NCI-H146 treated with DMSO at 0.1 percent for 48 hours (cell line): ENCODE data around the gene PCCA.
"Not testable (repeated sequence)": the region's sequence is repeated elsewhere in the genome, so short reads cannot be mapped to it uniquely, and the experiment has no call there.

ENCODE experiments used
- DNase-seq: peaks from one replicate; lab custom pipeline; 2025; ENCODE audit not compliant: unreplicated experiment; lab: John Stamatoyannopoulos, UW

The PCCA gene

DNA sequence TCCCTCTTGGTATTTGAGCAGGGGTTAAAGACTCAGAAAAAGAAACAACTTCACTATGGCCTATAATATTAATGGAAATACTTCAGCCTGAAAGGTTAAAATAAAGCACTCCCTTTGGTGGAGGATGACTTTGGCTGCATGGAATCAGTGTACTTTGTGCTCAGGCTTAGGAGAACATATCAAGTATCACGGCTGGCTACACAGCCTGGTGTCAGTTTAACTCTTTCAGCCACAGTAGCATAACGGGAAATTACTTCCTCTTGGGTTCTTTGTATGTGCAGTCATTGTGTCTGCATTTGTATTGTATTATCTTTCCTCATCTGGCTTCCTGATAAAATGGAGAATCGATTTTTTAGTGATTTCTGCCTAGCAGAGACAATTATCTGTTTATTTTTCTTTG, 260.7 kb downstream of the PCCA start:
- peak; percentile 95 for DNase-seq

GRCh38 chr13:100350601-100351000, 261.7 kb downstream of the PCCA start:
- peak; percentile 91 for DNase-seq

DNA sequence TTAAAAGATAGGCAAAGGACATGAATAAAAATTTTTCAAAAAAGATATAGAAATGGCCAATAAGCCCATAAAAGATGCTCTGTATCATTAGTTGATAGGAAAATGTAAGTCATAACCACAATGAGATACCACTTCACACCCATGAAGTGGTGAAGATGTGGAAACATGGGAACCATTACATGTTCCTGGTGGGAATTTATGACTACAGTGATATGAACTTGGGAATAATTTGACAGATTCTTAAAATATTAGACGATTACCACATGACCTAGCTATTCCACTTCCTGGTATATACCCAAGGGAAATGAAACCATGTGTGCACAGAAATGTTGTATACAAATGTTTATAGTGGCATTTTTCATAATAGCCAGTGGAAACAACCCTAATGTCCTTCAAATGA, 267.5 kb downstream of the PCCA start:
- DNase-seq = no peak

- DNase-seq = no peak
These were observed 268.0 kb downstream of the PCCA start for GRCh38 chr13:100356889-100357288.

GRCh38 chr13:100357764-100358163, 268.9 kb downstream of the PCCA start:
- no peak for DNase-seq

- DNase-seq = no peak
These were observed 272.6 kb downstream of the PCCA start for GRCh38 chr13:100361504-100361903.

DNA sequence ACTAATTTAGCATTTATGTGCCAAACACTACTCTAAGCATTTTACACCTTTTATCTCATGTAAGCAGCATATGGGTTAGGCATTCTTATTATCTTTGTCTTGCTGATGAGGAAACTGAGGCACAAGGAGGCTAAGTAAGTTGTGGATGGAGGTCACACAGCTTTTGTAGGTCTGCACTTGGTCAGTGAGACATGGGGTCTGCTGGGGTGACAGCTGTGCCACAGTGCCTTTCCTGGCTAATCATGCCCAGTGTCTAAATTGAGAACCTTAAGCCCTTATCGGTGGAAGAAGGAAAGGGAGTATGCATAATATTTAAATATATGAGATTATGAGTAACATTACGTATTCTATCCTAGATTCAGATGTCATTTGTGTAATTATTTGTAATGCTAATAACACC, 273.5 kb downstream of the PCCA start:
- DNase-seq = no peak

GRCh38 chr13:100362781-100363180, 273.9 kb downstream of the PCCA start:
- DNase-seq = no peak

DNA sequence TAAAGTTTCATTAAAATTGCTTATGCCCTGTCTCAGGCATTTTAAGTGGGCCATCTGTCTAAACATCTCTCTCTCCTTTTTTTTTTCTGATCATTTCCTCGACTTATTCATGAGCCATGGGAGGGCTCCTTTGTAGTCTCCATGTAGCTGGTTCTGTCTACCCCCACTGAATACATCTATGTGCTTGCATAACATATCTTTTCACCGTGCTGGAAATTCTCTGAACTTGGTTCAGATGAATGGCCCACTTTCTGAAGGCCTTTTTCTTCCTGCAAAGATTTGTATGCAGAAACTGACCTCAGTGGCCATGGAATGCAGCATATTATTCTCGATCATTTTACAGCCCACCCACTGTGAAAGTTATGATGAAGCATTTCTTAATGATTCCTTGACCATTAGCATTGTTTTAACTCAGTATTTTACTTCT, 274.4 kb downstream of the PCCA start:
- peak; percentile 48 for DNase-seq

GRCh38 chr13:100363874-100364273, 275.0 kb downstream of the PCCA start:
- peak; percentile 45 for DNase-seq

- no peak for DNase-seq
These were observed 275.7 kb downstream of the PCCA start for GRCh38 chr13:100364591-100364990.

DNA sequence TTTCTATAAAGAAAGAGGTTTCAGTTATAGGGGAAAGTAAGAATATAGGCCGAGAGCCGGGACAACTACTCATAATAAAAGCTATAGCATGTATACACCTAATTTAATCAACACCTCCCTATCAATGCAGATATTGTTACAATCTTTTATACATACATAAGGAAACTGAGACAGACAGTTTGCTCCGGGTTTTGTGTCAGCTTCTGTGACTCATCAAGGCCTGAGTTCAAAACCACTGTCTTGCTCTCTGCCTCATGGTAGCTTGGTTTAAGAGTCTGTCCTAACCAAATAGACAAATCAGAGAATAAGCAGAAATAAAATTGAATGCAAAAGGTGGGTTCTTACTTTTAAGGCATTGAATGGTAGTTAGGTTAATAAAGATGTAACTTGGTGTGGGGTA, 276.8 kb downstream of the PCCA start:
- no peak for DNase-seq

DNA sequence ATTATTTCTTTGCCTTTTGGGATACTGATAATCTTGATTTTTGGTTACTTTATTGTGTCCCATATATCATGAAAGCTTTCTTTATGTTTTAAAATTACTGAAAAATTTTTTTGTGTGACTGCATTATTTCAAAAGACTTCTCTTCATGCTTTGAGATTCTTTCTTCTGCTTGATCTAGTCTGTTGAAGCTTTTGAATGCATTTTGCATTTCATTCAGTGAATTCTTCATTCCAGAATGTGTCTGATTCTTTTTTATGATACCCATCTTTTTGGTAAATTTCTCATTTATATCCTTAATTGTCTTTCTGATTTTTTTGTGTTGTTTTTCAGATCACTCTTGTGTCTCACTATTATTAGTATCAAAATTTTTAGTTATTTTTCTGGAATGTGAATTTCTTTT, 289.6 kb downstream of the PCCA start:
- DNase-seq = no peak

DNA sequence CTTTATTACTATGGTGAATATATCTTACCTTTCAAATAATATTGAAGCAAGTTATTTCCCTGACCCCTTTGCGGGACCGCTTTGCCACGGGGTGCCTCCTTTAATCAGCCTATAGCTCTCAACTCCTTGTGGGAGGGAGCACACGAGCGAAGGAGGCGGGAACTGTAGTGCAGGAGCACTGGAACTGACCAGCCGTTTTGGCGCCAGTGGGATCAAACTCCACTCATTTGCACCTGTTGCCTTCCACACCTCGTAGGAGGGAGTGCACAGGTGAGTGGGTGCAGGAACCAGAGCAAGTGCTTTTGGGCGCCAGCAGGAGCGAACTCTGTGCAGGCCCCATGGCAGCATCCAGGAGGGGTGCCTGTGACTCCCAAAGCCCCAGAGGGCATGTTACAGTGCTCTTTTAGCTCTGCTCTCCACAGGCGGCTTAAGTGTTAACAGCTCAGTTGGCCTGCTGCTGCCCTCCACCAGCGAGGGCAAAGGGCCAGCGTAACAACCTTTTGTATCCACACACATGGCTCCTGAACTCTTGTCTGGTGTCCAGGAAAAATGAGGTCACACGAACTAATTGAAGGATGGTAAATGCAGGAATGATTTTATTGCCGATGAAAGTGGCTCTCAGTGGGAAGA, 292.8 kb downstream of the PCCA start:
- DNase-seq = no peak

DNA sequence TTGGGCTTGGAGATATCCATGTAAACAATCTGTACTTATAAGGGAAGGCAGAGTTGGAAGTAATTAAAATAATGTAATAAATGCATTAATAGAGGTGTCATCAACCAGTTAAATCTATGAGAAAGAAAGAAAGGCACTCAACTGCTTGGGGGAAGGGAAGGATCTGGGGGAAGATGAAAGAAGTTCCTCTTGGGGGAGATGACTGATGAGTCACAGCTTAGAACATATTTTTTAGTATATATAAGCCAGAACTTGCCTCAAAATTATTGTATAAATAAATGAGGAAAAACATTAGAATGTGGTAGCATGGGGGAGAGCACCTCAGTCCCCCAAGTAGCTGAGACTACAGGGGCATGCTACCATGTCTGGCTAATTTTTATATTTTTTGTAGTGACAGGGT, 293.9 kb downstream of the PCCA start:
- DNase-seq = no peak

DNA sequence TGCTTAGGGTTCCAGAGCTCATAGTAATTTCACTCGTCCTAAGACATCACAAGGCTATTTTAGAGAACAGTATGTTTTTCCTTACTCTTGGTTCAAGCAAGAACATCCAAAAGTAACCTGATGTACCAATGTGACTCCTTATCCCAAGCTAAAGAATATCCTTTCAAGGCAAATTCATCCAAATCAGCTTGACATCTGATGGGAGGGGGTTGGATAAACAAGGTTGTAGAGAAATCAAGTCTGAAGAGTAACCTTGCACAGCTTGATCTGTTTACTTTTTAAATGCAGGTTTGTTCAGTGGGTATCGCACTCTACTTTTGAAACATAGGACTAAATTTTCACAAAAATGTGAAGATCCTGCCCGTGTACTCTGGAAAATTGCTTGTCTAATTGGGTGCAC, 298.5 kb downstream of the PCCA start:
- DNase-seq = no peak

DNA sequence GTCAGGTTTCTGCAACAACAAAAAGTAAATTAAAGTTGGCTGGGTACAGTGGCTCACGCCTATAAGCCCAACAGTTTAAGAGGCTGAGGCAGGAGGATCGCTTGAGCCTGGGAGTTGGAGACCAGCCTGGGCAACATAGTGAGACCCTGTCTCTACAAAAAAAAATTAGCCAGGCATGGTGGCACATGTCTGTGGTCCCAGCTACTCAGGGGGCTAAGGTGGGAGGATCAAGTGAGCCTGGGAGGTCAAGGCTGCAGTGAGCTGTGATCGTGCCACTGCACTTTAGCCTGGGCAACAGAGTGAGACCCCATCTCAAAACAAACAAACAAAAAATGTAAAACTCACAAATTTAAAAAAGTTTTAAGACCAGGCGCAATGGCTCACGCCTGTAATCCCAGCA, 299.3 kb downstream of the PCCA start:
- DNase-seq = not testable (repeated sequence)

- DNase-seq = no peak
These were observed 300.0 kb downstream of the PCCA start for GRCh38 chr13:100388923-100389322.

DNA sequence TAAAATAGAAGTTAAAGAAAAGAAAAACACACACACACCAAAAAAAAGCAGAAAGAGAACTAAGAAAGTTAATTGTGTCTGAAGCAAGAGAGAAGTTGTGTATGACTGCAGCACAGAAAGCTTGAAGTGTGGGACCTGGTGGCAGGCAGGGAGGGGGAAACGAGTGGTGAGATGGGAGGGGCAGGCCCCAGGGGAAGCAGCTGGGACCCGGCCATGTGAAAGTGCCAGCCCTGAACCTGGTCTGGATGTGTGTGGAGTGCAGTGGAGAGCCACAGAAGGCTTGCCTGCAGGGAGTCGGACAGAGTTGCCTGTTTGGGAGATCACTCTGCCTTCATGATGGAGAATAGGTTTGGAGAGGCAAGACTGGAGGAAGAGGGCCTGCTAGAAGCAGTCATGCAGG, 300.7 kb downstream of the PCCA start:
- DNase-seq = no peak

DNA sequence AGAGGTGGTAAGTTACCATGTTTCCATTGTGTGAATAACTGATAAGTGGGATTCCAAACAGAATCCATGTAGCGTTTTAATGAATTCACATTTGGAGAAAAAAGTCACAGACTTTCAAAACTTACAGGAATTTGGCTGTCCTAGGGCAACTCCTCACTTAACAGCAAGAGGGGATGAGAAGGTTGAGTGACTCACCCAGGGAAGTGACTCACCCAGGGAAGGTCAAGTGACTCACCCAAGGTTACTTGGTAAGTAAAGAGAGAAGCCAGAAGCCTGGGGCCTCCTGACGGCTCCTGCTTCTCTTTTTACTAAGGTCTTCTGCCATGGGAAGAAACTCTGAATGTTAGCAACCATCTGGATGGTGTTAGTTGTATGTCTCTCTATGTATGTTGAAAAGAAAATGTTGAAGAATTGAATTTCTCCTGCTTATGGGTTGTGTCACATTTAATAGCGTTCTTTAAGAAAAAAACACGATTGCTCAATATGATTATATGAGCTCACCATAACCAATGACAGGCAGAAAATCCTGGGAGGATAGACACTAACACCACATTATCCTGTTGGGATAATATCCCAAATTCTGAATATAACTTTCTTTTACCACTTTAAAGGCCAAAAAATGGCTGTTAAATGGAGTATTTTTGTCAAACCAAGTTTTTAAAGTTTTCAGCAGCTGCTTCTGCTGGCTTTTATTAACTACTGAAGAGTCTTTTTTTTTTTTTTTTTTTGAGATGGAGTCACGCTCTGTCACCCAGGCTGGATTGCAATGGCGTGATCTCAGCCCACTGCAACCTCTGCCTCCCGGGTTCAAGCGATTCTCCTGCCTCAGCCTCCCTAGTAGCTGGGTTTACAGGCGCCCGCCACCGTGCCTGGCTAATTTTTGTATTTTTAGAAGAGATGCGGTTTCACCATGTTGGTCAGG, 304.1 kb downstream of the PCCA start:
- no peak for DNase-seq

- DNase-seq = no peak
These were observed 305.3 kb downstream of the PCCA start for GRCh38 chr13:100394005-100394695.
